BE2C (cell line): Measurements from ENCODE around the gene NSL1.
A peak's percentile ranks its signal among the peaks of the same experiment; 100 is the strongest.

Experiments used
- DNase-seq: peaks from one replicate; pipeline ENCODE4 v3.0.0-alpha.2; 2020
- H3K27me3 ChIP-seq: fragments of 250-450 bp; sonication (Bioruptor Pico); 2 replicates; pipeline ENCODE4 v1.5.1; 2020; ENCODE audit warnings: mild to moderate bottlenecking
- H3K36me3 ChIP-seq: fragments of 250-450 bp; sonication (Bioruptor Pico); 2 replicates; pipeline ENCODE4 v1.5.1; 2020; ENCODE audit warnings: mild to moderate bottlenecking
- H3K4me1 ChIP-seq: fragments of 250-450 bp; sonication (Bioruptor Pico); 2 replicates; pipeline ENCODE4 v1.5.1; 2020
- H3K4me3 ChIP-seq: 2 replicates; pipeline ENCODE4 v1.5.1; 2011; ENCODE audit warnings: low read depth, low read length
- H3K9me3 ChIP-seq: fragments of 250-450 bp; sonication (Bioruptor Pico); 2 replicates; pipeline ENCODE4 v1.5.1; 2020
- CTCF ChIP-seq: IDR thresholded peaks from 2 replicates; pipeline ENCODE4 v1.5.1; 2012; ENCODE audit warnings: mild to moderate bottlenecking, low read depth, low read length

The NSL1 gene

GRCh38 chr1:212762839-212763238 lies 28.7 kb downstream of the NSL1 start:
- H3K9me3 ChIP-seq, result no peaks in the 10 kb centered on the region
- no peak overlapping the region for H3K4me3 ChIP-seq
- H3K4me1 ChIP-seq, result no peaks in the 10 kb centered on the region
- no peak for TF ChIP-seq CTCF
- no peak for DNase-seq
- no peaks in the 10 kb centered on the region; the same call in 1 of the 2 replicates for H3K36me3 ChIP-seq
- no peaks in the 10 kb centered on the region for H3K27me3 ChIP-seq

- TF ChIP-seq CTCF, result no peak
Measured at GRCh38 chr1:212762234-212762633, 29.3 kb downstream of the NSL1 start.

GRCh38 chr1:212760126-212760823 lies 31.3 kb downstream of the NSL1 start:
- DNase-seq, result peak; percentile 48
- Histone ChIP-seq H3K36me3 (no peaks in the 10 kb centered on the region; the same call in 1 of the 2 replicates), H3K4me1 (no peaks in the 10 kb centered on the region), H3K27me3 (no peaks in the 10 kb centered on the region), H3K4me3 (no peak overlapping the region), H3K9me3 (no peaks in the 10 kb centered on the region)
- peak; percentile 54 for TF ChIP-seq CTCF

More at GRCh38 chr1:212762234-212762633, 29.3 kb downstream of the NSL1 start:
- Histone ChIP-seq H3K4me1 (no peaks in the 10 kb centered on the region), H3K9me3 (no peaks in the 10 kb centered on the region), H3K27me3 (no peaks in the 10 kb centered on the region), H3K36me3 (no peaks in the 10 kb centered on the region; the same call in 1 of the 2 replicates), H3K4me3 (no peak overlapping the region)
- no peak for DNase-seq

GRCh38 chr1:212759683-212760082 lies 31.9 kb downstream of the NSL1 start:
- Histone ChIP-seq H3K4me3 (no peak overlapping the region), H3K9me3 (no peaks in the 10 kb centered on the region), H3K36me3 (no peaks in the 10 kb centered on the region; the same call in 1 of the 2 replicates), H3K4me1 (no peaks in the 10 kb centered on the region), H3K27me3 (no peaks in the 10 kb centered on the region)
- TF ChIP-seq CTCF, result no peak
- no peak for DNase-seq

GRCh38 chr1:212754680-212755079 lies 36.9 kb downstream of the NSL1 start:
- peak; percentile 64 for DNase-seq
- H3K27me3 ChIP-seq, result no peaks in the 10 kb centered on the region
- H3K36me3 ChIP-seq, result no peaks in the 10 kb centered on the region
- no peak overlapping the region for H3K4me3 ChIP-seq
- peaks cover 6% of the 10 kb centered on the region for H3K4me1 ChIP-seq
- peak; percentile 27; the same call in 1 of the 2 replicates for TF ChIP-seq CTCF
- no peaks in the 10 kb centered on the region for H3K9me3 ChIP-seq

GRCh38 chr1:212754193-212754592 lies 37.4 kb downstream of the NSL1 start:
- Histone ChIP-seq H3K27me3 (no peaks in the 10 kb centered on the region), H3K4me3 (no peak overlapping the region), H3K36me3 (no peaks in the 10 kb centered on the region), H3K4me1 (peaks cover 6% of the 10 kb centered on the region), H3K9me3 (no peaks in the 10 kb centered on the region)
- TF ChIP-seq CTCF, result no peak
- DNase-seq, result no peak
